ENCODE data around the gene NSUN4.
A peak's percentile ranks its signal among the peaks of the same experiment; 100 is the strongest.

NSUN4 gene

DNA sequence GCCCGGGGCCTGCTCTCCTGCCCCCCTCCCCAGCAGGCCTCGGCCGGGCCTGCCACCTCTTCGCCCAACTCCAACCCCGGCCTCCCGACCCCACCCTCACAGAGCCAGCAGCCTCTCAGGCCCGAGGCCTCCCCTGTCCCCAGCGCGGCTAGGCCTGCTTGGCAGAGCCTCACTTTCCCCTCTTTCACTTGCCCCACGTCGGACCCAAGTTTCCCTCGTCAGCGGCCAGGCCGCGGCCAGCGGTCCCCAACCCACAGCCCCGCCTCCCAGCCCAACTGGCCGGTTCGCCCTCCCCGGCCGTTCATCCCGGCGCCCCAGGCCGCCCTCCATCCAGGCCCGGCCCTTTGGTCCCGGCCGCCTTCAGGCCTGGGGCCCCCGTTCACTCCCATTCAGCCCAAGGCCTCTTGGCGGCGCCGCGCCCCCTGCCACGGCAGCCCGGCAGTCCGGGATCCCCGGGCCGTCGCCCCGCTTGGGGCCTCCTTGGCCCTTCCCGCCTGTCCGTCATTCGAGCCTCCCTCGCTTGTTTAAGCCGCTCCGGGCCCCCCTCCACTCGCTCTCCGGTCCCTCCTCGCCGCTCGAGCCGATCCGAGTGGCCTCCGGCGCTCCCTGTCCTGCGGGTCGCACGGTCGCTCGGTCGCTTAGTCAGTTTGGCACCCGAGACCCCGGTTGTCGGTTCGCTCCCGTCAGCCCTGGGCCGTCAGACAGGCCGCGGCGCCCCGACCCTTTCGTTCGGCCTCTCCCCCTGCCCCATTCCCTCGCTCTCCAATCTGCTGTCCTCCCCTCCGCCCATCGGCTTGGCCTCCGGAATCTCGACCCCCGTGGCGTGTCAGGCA is 38.6 kb upstream of the NSUN4 start:
- H3K4me1 ChIP-seq (ENCODE audit: control insufficient read depth in 1 of 2, insufficient read depth in 1 of 2, low read depth in 1 of 2, low read length in 1 of 2): peaks cover 39% of the 10 kb centered on the region in 2 experiments
- H3K9me3 ChIP-seq: no peaks in the 10 kb centered on the region
- H3K36me3 ChIP-seq: peaks cover 9% of the 10 kb centered on the region
- H3K4me3 ChIP-seq (ENCODE audit: low read depth in 1 of 2, low read length in 1 of 2): peak overlapping the region; percentile 82 to 91
- no peaks in the 10 kb centered on the region for H3K27me3 ChIP-seq
- H3K27ac ChIP-seq: peak overlapping the region; percentile 91
- TF ChIP-seq, protein P1, sequence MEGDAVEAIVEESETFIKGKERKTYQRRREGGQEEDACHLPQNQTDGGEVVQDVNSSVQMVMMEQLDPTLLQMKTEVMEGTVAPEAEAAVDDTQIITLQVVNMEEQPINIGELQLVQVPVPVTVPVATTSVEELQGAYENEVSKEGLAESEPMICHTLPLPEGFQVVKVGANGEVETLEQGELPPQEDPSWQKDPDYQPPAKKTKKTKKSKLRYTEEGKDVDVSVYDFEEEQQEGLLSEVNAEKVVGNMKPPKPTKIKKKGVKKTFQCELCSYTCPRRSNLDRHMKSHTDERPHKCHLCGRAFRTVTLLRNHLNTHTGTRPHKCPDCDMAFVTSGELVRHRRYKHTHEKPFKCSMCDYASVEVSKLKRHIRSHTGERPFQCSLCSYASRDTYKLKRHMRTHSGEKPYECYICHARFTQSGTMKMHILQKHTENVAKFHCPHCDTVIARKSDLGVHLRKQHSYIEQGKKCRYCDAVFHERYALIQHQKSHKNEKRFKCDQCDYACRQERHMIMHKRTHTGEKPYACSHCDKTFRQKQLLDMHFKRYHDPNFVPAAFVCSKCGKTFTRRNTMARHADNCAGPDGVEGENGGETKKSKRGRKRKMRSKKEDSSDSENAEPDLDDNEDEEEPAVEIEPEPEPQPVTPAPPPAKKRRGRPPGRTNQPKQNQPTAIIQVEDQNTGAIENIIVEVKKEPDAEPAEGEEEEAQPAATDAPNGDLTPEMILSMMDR (IDR thresholded peaks at IDR 0.05): peak; percentile 12

DNA sequence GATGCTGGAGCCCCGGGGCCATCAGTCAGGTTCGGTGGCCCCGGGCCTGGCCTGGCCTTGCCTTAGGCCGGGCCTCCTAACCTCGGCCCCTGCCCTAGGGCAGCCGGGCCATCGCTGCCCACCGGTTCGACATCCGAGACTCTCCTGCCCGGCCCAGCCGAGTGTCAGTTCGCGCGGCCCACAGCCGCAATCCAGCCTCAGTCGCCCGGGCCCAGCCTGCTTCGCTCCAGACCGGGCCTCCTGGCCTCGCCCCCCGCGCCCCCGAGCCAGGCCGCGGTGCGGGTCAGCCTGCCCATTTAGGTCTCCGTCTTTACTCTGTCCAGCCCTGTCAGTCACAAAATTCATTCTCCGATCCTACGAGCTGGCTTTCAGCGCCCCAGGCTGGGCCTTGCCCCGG is 38.0 kb upstream of the NSUN4 start:
- TF ChIP-seq, protein P1 (IDR thresholded peaks at IDR 0.05): no peak
- Histone ChIP-seq H3K9me3 (no peaks in the 10 kb centered on the region), H3K27me3 (no peaks in the 10 kb centered on the region), H3K36me3 (peaks cover 2% of the 10 kb centered on the region), H3K4me1 (ENCODE audit: control insufficient read depth in 1 of 2, insufficient read depth in 1 of 2, low read depth in 1 of 2, low read length in 1 of 2) (peaks cover 42 to 43% of the 10 kb centered on the region in 2 experiments), H3K4me3 (ENCODE audit: low read depth in 1 of 2, low read length in 1 of 2) (peak overlapping the region; percentile 82 to 91), H3K27ac (peak overlapping the region; percentile 91)

DNA sequence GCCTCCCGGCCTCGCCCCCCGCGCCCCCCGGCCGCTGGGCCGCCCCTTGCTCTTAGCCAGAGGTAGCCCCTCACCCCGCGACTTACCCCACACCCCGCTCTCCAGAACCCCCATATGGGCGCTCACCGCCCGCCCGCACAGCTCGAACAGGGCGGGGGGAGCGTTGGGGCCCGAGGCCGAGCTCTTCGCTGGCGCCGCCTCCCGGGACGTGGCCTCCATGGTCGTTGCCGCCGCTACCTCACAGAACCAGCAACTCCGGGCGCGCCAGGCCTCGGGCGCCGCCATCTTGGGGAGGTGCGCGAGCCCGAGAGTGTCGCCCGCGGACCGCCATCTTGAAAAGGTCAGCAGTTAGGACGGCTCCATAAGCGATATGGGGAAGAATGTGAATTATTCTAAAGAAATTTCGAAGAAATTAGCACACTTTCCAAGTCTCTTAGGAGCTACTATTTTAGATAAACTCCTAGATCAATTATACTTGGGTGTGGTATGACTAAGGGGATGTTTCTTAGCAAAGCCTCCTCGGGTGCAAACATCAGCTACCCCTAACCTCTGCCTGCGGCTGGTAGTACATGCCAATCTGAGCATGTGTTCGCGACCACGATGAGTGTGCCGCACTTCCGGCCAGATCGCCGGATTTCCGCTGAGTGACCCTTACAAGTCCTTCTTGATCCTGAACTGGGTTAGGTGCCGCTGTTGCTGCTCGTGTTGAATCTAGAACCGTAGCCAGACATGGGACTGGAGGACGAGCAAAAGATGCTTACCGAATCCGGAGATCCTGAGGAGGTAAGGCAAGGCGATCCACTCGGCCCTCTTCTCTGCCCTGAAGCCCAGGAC is 37.4 kb upstream of the NSUN4 start, which contains the start of the genes LRRC41 and UQCRH:
Gene LRRC41, minus strand, starts transcription at position 579 of the 834 bp plus-strand sequence. Its CDS starts 294 bp downstream, at position 285.
Gene UQCRH, plus strand, starts transcription at position 661 of the 834 bp plus-strand sequence. Its CDS starts 69 bp downstream, at position 730.
- TF ChIP-seq, protein P1 (IDR thresholded peaks at IDR 0.05): peak; percentile 51
- Histone ChIP-seq H3K4me1 (ENCODE audit: control insufficient read depth in 1 of 2, insufficient read depth in 1 of 2, low read depth in 1 of 2, low read length in 1 of 2) (peaks cover 49% of the 10 kb centered on the region in 2 experiments), H3K9me3 (no peaks in the 10 kb centered on the region), H3K27ac (peak within 1 kb of the TSS; percentile 91), H3K36me3 (no peaks in the 10 kb centered on the region), H3K27me3 (no peaks in the 10 kb centered on the region), H3K4me3 (ENCODE audit: low read depth in 1 of 2, low read length in 1 of 2) (peak within 1 kb of the TSS; percentile 82 to 91)

DNA sequence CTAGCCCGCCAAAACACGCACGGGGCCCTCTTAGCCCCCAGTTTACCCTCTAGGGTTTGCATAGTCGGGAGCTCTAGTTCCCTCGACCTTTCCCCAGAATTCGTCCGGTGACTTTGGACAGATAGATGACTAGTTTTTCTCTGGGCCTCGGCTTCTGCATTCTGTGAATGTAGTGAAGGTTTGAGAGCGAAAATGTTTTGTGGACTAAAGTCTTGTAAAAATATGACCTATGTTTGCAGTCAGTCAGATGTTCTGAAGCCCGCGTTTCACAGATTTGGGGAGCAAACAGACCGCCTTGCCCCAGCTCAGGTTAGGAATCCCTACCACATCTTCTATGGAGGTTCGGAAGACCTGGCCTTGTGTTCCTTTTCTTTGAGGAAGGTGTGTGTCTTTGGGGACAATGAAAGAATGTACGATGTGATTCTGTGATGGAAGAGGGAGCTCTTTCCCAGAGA is 36.7 kb upstream of the NSUN4 start:
- H3K27ac ChIP-seq: peak overlapping the region; percentile 91
- H3K4me1 ChIP-seq (ENCODE audit: control insufficient read depth in 1 of 2, insufficient read depth in 1 of 2, low read depth in 1 of 2, low read length in 1 of 2): peaks cover 55% of the 10 kb centered on the region in 2 experiments
- no peaks in the 10 kb centered on the region for H3K9me3 ChIP-seq
- no peaks in the 10 kb centered on the region for H3K36me3 ChIP-seq
- peak overlapping the region; percentile 82 to 91 for H3K4me3 ChIP-seq (ENCODE audit: low read depth in 1 of 2, low read length in 1 of 2)
- TF ChIP-seq, protein P1 (IDR thresholded peaks at IDR 0.05): no peak
- no peaks in the 10 kb centered on the region for H3K27me3 ChIP-seq

DNA sequence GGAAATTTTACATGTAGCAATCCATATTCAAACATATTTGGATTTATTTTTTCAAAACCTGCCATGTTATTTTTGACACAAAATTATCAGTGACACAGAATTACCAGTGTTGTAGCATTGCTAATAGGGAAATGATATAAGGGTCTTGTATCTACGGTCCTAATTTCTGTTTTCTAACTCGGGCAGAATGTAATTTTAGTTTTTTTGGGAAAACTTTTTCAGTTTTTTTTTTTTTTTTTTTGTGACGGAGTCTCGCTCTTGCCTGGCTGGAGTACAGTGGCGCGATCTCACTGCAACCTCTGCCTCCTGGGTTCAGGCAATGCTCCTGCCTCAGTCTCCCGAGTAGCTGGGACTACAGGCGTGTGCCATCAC is 34.5 kb upstream of the NSUN4 start:
- TF ChIP-seq, protein P1 (IDR thresholded peaks at IDR 0.05): no peak
- Histone ChIP-seq H3K27ac (no peak overlapping the region), H3K27me3 (no peaks in the 10 kb centered on the region), H3K36me3 (peaks cover 9% of the 10 kb centered on the region), H3K9me3 (no peaks in the 10 kb centered on the region), H3K4me3 (ENCODE audit: low read depth in 1 of 2, low read length in 1 of 2) (no peak overlapping the region), H3K4me1 (ENCODE audit: control insufficient read depth in 1 of 2, insufficient read depth in 1 of 2, low read depth in 1 of 2, low read length in 1 of 2) (peaks cover 60 to 62% of the 10 kb centered on the region in 2 experiments)
